Epithelial cell of esophagus (primary cell): Measurements from ENCODE around the gene MAN2A1.
"Not testable (repeated sequence)": the region's sequence is repeated elsewhere in the genome, so short reads cannot be mapped to it uniquely, and the experiment has no call there.

Experiments used
- DNase-seq: peaks from one replicate; pipeline ENCODE4 v3.0.0; 2010; ENCODE audit warnings: low read depth
- H3K4me3 ChIP-seq: 2 replicates; pipeline ENCODE4 v1.5.1; 2011; ENCODE audit warnings: mild to moderate bottlenecking, low read length, control low read depth
- TF ChIP-seq, protein P1 (sequence below): IDR thresholded peaks from 2 replicates; pipeline ENCODE4 v1.5.1; 2011; ENCODE audit warnings: low read depth, mild to moderate bottlenecking, low read length, control low read depth, inconsistent platforms; ENCODE audit not compliant: insufficient read depth; ENCODE audit errors: missing control alignments

Gene MAN2A1

DNA sequence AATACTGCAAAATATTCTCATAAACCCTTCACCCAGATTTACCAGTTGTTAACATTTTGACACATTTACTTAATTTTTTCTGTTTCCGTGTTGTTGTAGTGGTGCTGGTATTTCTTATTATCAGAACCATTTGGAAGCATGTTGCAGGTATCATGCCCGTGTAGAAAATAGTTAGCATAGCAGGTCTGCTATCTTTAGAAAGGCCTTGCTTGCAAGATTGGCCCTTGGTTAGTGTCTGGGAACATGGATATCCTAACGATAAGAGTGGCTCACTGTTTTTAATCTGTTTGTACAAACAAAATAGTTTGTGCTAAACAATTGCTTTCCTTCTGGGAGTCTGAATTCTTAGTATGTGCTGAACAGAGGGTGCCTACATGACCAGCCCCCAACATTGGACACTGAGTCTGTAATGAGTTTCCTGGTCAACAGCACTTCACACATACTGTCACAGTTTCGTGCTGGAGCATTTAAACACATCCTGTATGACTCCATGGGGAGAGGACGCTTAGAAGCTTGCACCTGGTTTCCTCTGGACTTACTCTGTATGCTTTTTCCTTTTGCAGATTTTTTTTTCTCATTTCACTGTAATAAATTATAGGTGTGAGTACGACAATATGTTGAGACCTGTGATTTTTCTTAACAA lies 66.9 kb downstream of the MAN2A1 start:
- no peak for DNase-seq
- TF ChIP-seq, protein P1, sequence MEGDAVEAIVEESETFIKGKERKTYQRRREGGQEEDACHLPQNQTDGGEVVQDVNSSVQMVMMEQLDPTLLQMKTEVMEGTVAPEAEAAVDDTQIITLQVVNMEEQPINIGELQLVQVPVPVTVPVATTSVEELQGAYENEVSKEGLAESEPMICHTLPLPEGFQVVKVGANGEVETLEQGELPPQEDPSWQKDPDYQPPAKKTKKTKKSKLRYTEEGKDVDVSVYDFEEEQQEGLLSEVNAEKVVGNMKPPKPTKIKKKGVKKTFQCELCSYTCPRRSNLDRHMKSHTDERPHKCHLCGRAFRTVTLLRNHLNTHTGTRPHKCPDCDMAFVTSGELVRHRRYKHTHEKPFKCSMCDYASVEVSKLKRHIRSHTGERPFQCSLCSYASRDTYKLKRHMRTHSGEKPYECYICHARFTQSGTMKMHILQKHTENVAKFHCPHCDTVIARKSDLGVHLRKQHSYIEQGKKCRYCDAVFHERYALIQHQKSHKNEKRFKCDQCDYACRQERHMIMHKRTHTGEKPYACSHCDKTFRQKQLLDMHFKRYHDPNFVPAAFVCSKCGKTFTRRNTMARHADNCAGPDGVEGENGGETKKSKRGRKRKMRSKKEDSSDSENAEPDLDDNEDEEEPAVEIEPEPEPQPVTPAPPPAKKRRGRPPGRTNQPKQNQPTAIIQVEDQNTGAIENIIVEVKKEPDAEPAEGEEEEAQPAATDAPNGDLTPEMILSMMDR: no peak
- H3K4me3 ChIP-seq: no peak overlapping the region

DNA sequence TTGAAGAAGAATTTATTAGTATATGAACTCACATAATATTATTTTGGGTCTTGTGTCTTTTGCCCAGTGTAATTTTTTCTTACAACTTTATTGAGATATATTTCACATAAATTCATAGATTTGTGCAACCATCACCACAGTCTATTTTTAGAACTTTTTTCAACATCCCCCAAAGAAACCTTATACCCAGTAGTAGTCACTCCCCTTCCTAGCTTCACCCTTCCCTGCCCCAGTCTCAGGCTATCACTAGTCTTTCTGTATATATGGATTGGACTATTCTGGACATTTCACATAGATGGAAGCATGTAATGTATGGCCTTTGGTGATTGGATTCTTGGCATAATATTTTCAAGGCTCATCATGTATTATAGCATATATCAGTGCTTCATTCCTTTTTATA lies 67.8 kb downstream of the MAN2A1 start:
- DNase-seq: no peak
- TF ChIP-seq, protein P1: no peak
- no peak overlapping the region for H3K4me3 ChIP-seq

DNA sequence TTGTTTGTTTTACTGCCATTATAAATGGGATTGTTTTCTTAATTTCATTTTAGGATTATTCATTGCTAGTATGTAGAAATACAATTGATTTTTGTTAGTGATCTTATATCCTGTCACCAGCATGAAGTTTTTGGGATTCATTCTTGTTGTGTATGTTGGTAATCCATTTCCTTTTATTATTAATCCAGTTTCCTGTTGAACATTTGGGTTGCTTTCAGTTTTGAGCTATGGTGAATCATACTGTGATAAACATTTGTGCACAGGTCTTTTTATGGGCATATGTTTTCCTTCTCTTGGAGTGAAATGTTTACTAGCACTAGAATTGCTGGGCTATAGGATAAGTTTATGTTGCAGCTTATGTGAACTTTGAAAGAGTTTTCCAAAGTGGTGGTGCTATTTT lies 69.6 kb downstream of the MAN2A1 start:
- H3K4me3 ChIP-seq: no peak overlapping the region
- TF ChIP-seq, protein P1: no peak
- peak; percentile 41 for DNase-seq

DNA sequence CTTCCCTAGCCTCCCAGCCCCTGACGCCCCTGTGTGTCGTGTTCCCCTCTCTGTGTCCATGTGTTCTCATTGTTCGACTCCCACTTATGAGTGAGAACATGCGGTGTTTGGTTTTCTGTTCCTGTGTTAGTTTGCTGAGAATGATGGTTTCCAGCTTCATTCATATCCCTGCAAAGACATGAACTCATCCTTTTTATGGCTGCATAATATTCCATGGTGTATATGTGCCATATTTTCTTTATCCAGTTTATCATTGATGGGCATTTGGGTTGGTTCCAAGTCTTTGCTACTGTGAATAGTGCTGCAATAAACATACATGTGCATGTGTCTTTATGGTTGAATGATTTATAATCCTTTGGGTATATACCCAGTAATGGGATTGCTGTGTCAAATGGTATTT lies 70.4 kb downstream of the MAN2A1 start:
- DNase-seq, H3K4me3 ChIP-seq: not testable (repeated sequence)

DNA sequence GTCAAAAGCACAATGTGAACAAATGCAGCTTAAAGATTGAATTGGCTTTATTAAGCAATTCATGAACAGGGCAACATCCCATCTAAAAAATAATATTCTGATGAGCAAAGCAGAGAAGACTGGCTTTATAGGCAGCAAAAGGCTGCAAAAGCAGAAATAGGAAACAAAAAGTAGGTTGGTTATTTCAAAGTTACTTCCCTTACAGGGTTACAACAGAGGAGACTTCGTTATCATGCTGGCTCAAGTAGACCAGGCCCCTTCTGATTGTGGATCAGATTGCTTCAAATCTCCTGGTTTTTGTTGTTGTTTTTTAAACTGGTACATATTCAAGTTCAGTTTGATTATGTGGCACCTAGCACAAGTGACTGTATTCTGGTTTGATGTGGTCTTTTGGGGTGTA lies 73.1 kb downstream of the MAN2A1 start:
- TF ChIP-seq, protein P1: no peak
- no peak for DNase-seq
- H3K4me3 ChIP-seq: no peak overlapping the region

DNA sequence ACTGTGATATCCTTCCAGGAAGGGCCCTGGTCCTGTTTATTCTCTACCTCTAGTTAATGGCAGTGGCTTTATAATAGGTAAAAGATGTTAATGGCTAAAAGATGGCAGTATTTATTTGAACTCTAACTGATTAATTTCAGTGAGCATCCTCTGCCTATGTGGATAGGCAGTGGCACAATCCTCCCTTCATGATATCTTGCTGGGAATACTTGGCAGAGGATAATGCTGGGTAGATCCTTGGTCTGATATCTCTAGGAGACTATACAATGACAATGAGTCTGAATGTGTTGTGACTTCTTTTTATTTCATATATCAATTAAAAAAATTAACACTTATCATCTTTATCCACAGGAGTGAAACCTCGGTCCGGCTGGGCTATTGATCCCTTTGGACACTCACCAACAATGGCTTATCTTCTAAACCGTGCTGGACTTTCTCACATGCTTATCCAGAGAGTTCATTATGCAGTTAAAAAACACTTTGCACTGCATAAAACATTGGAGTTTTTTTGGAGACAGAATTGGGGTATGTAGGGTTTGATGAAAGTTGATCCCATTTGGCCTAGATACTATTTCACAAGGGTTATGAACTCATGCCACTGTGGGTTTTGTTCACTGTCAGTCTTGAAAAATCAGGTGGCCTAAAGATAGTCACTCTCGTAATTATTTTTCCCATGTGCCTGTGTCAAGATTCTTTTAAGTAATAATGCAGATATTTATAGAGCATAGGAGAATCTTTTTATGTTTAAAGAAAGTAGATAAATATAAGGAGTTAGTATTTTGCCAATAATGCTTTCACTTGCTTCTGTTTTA lies 77.7 kb downstream of the MAN2A1 start:
- DNase-seq: no peak
- H3K4me3 ChIP-seq: no peak overlapping the region
- TF ChIP-seq, protein P1: no peak

DNA sequence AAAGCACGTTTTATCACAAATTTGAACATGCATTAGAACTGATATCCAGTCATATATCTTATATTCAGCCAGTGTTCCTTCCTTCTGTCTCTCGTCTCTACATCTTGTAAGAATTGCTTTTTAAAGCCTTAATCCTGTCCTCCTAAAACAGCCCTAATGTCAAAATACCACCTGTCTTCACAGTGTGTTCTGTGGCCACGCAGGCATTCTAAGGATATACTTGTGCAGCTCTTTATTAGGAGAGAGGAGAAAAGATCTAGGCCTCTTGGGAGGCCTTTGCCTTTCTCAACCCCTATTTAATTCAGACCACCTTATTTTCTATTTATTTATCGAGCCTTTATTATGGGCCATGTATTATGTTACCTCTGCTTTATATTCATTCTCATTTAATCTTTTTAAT lies 78.3 kb downstream of the MAN2A1 start:
- no peak overlapping the region for H3K4me3 ChIP-seq
- no peak for DNase-seq
- TF ChIP-seq, protein P1: no peak
